ENCODE data around the gene ELF3.

- TF ChIP-seq CTCF (IDR thresholded peaks at IDR 0.05), result no peak
- TF ChIP-seq EZH2phosphoT487 (IDR thresholded peaks at IDR 0.05), result no peak
- TF ChIP-seq EZH2 (IDR thresholded peaks at IDR 0.05), result no peak
Observed at GRCh38 chr1:202013603-202014002, 3.2 kb downstream of the ELF3 start.

All from neural progenitor cell (in vitro differentiated cells).